Activated CD4-positive, alpha-beta T cell treated with anti-CD3 and anti-CD28 coated beads, Interleukin-2, amount 10 ng/mL, durations not matched to agents 7 days and 5 days (primary cell): ENCODE results near the gene RNF214. TPM values are rescaled to one million over a fixed set of nuclear protein-coding genes. Genes with fewer than 3 reads are reported as not detected.
A peak's percentile ranks its signal among the peaks of the same experiment; 100 is the strongest.

ENCODE experiments used
- CTCF ChIA-PET: fragments of 350-600 bp; sonication (Branson Sonifier 250); formaldehyde crosslinking; loops from one replicate; lab custom pipeline; 2021; ENCODE audit warnings: antibody characterized with exemption; lab: Charles Lee
- POLR2A ChIA-PET: fragments of 350-600 bp; sonication (Branson Sonifier 250); formaldehyde crosslinking; loops from one replicate; lab custom pipeline; 2021; ENCODE audit warnings: antibody characterized with exemption; lab: Charles Lee
- DNase-seq: peaks from one replicate; pipeline ENCODE4 v3.0.0-alpha.2; 2020
- H3K27ac Mint-ChIP-seq: one replicate; pipeline ENCODE4 v1.8.0; 2021; ENCODE audit warnings: mild to moderate bottlenecking, moderate library complexity, mixed read lengths
- H3K27me3 Mint-ChIP-seq: one replicate; pipeline ENCODE4 v1.8.0; 2021; ENCODE audit warnings: mixed read lengths
- H3K36me3 Mint-ChIP-seq: one replicate; pipeline ENCODE4 v1.8.0; 2021; ENCODE audit warnings: low read depth, mixed read lengths
- H3K4me1 Mint-ChIP-seq: one replicate; pipeline ENCODE4 v1.8.0; 2021; ENCODE audit warnings: mixed read lengths
- H3K4me3 Mint-ChIP-seq: one replicate; pipeline ENCODE4 v1.8.0; 2021; ENCODE audit warnings: mild to moderate bottlenecking, moderate library complexity, mixed read lengths
- H3K9me3 Mint-ChIP-seq: one replicate; pipeline ENCODE4 v1.8.0; 2021; ENCODE audit warnings: mixed read lengths
- total RNA-seq, 2 experiments: library from RNA; stranded (reverse); gene quantifications; one replicate each; pipeline ENCODE4 v1.2.3, GENCODE V29; 2021

RNF214 gene
- total RNA-seq, 2 experiments from 2014 or later = 22.2 to 23.8 TPM

- peak within 1 kb of the TSS; percentile 53 for H3K4me3 Mint-ChIP-seq
- H3K27me3 Mint-ChIP-seq = peaks cover 5% of the 10 kb centered on the region
- no peaks in the 10 kb centered on the region for H3K9me3 Mint-ChIP-seq
- H3K4me1 Mint-ChIP-seq = peaks cover 14% of the 10 kb centered on the region
- peak; percentile 97 for DNase-seq
- CTCF ChIA-PET = interaction anchor here (0.9 to 1.6 kb wide), 6 partner anchors 13 to 194 kb away, joined by 3 to 5 read pairs (median 4); no protein-coding TSS in a partner anchor
- POLR2A ChIA-PET = interaction anchor here (1.1 kb wide), 1 partner anchor 111 kb away, joined by 5 read pairs; no protein-coding TSS in a partner anchor
- H3K27ac Mint-ChIP-seq = peak within 1 kb of the TSS; percentile 73
- no peaks in the 10 kb centered on the region for H3K36me3 Mint-ChIP-seq
These were observed 95.3 kb downstream of the RNF214 start, which contains the start of gene CEP164 for GRCh38 chr11:117327567-117328374. Gene CEP164 (plus strand): TSS chr11:117327854. CDS start chr11:117338587, 10,733 bp downstream.

GRCh38 chr11:117328375-117329010, 96.0 kb downstream of the RNF214 start:
- DNase-seq = peak; percentile 23
- Mint-ChIP-seq H3K4me1 (peaks cover 14% of the 10 kb centered on the region), H3K27ac (no peak overlapping the region), H3K27me3 (peaks cover 5% of the 10 kb centered on the region), H3K4me3 (no peak overlapping the region), H3K9me3 (no peaks in the 10 kb centered on the region), H3K36me3 (no peaks in the 10 kb centered on the region)
- ChIA-PET CTCF (interaction anchor here (0.6 to 1.6 kb wide), 7 partner anchors 12 to 195 kb away, joined by 3 to 5 read pairs (median 4); no protein-coding TSS in a partner anchor), POLR2A (interaction anchor here (1.1 kb wide), 1 partner anchor 111 kb away, joined by 5 read pairs; no protein-coding TSS in a partner anchor)

GRCh38 chr11:117332843-117333242, 100.4 kb downstream of the RNF214 start:
- H3K27ac Mint-ChIP-seq = no peak overlapping the region
- peaks cover 4% of the 10 kb centered on the region for H3K36me3 Mint-ChIP-seq
- DNase-seq = no peak
- H3K9me3 Mint-ChIP-seq = no peaks in the 10 kb centered on the region
- H3K27me3 Mint-ChIP-seq = no peaks in the 10 kb centered on the region
- no peak overlapping the region for H3K4me3 Mint-ChIP-seq
- ChIA-PET POLR2A (no interaction called here), CTCF (interaction anchor here (1.9 kb wide), 1 partner anchor 10 kb away, joined by 7 read pairs; no protein-coding TSS in a partner anchor)
- H3K4me1 Mint-ChIP-seq = peaks cover 10% of the 10 kb centered on the region

GRCh38 chr11:117333917-117334316, 101.4 kb downstream of the RNF214 start:
- Mint-ChIP-seq H3K27ac (no peak overlapping the region), H3K4me3 (no peak overlapping the region), H3K4me1 (peaks cover 10% of the 10 kb centered on the region), H3K9me3 (no peaks in the 10 kb centered on the region), H3K36me3 (peaks cover 6% of the 10 kb centered on the region), H3K27me3 (no peaks in the 10 kb centered on the region)
- ChIA-PET POLR2A (no interaction called here), CTCF (no interaction called here)
- DNase-seq = no peak

- Mint-ChIP-seq H3K4me1 (peaks cover 9% of the 10 kb centered on the region), H3K27me3 (no peaks in the 10 kb centered on the region), H3K36me3 (peaks cover 8% of the 10 kb centered on the region), H3K4me3 (no peak overlapping the region), H3K27ac (no peak overlapping the region), H3K9me3 (no peaks in the 10 kb centered on the region)
- DNase-seq = no peak
- ChIA-PET CTCF (interaction anchor here (1.2 to 1.6 kb wide), 2 partner anchors 10 to 25 kb away, joined by 3 to 4 read pairs; no protein-coding TSS in a partner anchor), POLR2A (no interaction called here)
These were observed 102.4 kb downstream of the RNF214 start for GRCh38 chr11:117334896-117335295.

- Mint-ChIP-seq H3K36me3 (peaks cover 12% of the 10 kb centered on the region), H3K9me3 (no peaks in the 10 kb centered on the region), H3K27me3 (no peaks in the 10 kb centered on the region), H3K4me3 (no peak overlapping the region), H3K4me1 (peaks cover 5% of the 10 kb centered on the region), H3K27ac (no peak overlapping the region)
- POLR2A ChIA-PET = no interaction called here
- no peak for DNase-seq
- CTCF ChIA-PET = interaction anchor here (0.6 to 1.6 kb wide), 3 partner anchors 10 to 717 kb away, joined by 3 to 4 read pairs (median 3); no protein-coding TSS in a partner anchor
These were observed 102.9 kb downstream of the RNF214 start for GRCh38 chr11:117335399-117335798.

Other genes starting within 250 kb of the RNF214 start
- 10 to 100 TPM; 37.5 to 39.6 TPM for gene SIK3, start 134.2 kb upstream of the RNF214 start, total RNA-seq
- gene PAFAH1B2, start 88.4 kb upstream of the RNF214 start, total RNA-seq = 10 to 100 TPM; 48.4 to 52.1 TPM
- gene SIDT2, start 53.9 kb upstream of the RNF214 start, total RNA-seq = 10 to 100 TPM; 28.6 to 30.9 TPM
- gene TAGLN, start 33.3 kb upstream of the RNF214 start, total RNA-seq = 1 to 10 TPM; 2.0 to 3.1 TPM
- 100 to 1,000 TPM; 187 to 224 TPM for gene PCSK7, start 598 bp upstream of the RNF214 start, total RNA-seq
- gene BACE1-AS, start 58.7 kb downstream of the RNF214 start, total RNA-seq = 1 to 10 TPM; 5.6 to 6.1 TPM
- under 1 TPM; 0.25 to 0.48 TPM for gene BACE1, start 83.6 kb downstream of the RNF214 start, total RNA-seq
- 10 to 100 TPM; 36.0 to 44.2 TPM for gene CEP164, start 95.2 kb downstream of the RNF214 start, total RNA-seq